H1 (cell line): Measurements from ENCODE around the gene WNK4. TPM values are rescaled to one million over a fixed set of nuclear protein-coding genes. Genes with fewer than 3 reads are reported as not detected.

Experiments used
- CTCF ChIA-PET: fragments of 300-600 bp; sonication (Branson Sonifier 250); formaldehyde crosslinking; loops from one replicate; lab custom pipeline; 2021; ENCODE audit not compliant: partially characterized antibody; lab: Charles Lee
- POLR2A ChIA-PET: fragments of 300-600 bp; sonication (Branson Sonifier 250); formaldehyde crosslinking; loops from one replicate; lab custom pipeline; 2021; ENCODE audit warnings: inconsistent platforms; ENCODE audit not compliant: partially characterized antibody; lab: Charles Lee
- DNase-seq, 2 experiments: peaks; one replicate each; pipeline versions ENCODE4 v3.0.0 to v3.0.0-alpha.2; 2010 to 2022; ENCODE audit warnings: low spot score in 2 of 2, low read depth in 1 of 2, mixed read lengths in 1 of 2
- FAIRE-seq: peaks from 2 replicates; lab custom pipeline; 2011; peaks lifted over from hg19 to GRCh38; lab: Jason Lieb, UNC
- H2AFZ ChIP-seq: 2 replicates; pipeline ENCODE4 v1.8.1; 2012; ENCODE audit warnings: low read length, inconsistent platforms
- H2AK5ac ChIP-seq: 2 replicates; pipeline ENCODE4 v1.6.1; 2013; ENCODE audit warnings: low read depth, low read length
- H2BK120ac ChIP-seq: replicated peaks from 2 replicates; pipeline ENCODE3; 2013; ENCODE audit warnings: low read depth, low read length, inconsistent platforms
- H2BK12ac ChIP-seq: 2 replicates; pipeline ENCODE4 v1.6.1; 2013; ENCODE audit warnings: low read depth, low read length
- H2BK15ac ChIP-seq: 2 replicates; pipeline ENCODE4 v1.6.1; 2013; ENCODE audit warnings: low read length
- H2BK20ac ChIP-seq: 2 replicates; pipeline ENCODE4 v1.6.1; 2013; ENCODE audit warnings: low read length
- H2BK5ac ChIP-seq: 2 replicates; pipeline ENCODE4 v1.6.1; 2013; ENCODE audit warnings: low read depth, low read length
- H3K14ac ChIP-seq: 2 replicates; pipeline ENCODE4 v1.6.1; 2013; ENCODE audit warnings: inconsistent platforms; ENCODE audit not compliant: insufficient read length
- H3K18ac ChIP-seq: 2 replicates; pipeline ENCODE4 v1.6.1; 2013; ENCODE audit warnings: low read length; ENCODE audit errors: extremely low read depth
- H3K23ac ChIP-seq: 2 replicates; pipeline ENCODE4 v1.6.1; 2013; ENCODE audit warnings: inconsistent platforms; ENCODE audit not compliant: insufficient read length
- H3K23me2 ChIP-seq: 2 replicates; pipeline ENCODE4 v1.6.1; 2013; ENCODE audit warnings: low read depth, low read length
- H3K27ac ChIP-seq: 2 replicates; pipeline ENCODE4 v1.6.1; 2011; ENCODE audit warnings: low read depth, low read length, inconsistent platforms
- H3K27me3 ChIP-seq, 4 experiments: replicated peaks in 1 of 4; 1 replicate in 1 of 4; 2 replicates in 3 of 4; pipeline versions ENCODE4 v1.6.1 to v1.8.1; 2011 to 2013; ENCODE audit warnings: low read length in 3 of 4, mild to moderate bottlenecking in 3 of 4, inconsistent platforms in 2 of 4, mixed read lengths in 2 of 4, moderate library complexity in 1 of 4; ENCODE audit not compliant: control insufficient read depth in 3 of 4, insufficient read depth in 3 of 4; ENCODE audit errors: extremely low read depth in 1 of 4
- H3K36me3 ChIP-seq, 4 experiments: 2 replicates each; pipeline versions ENCODE4 v1.6.1 to v1.8.1; 2011 to 2013; ENCODE audit warnings: mild to moderate bottlenecking in 4 of 4, low read length in 3 of 4, moderate library complexity in 2 of 4, control low read depth in 1 of 4, inconsistent platforms in 1 of 4; ENCODE audit not compliant: insufficient read depth in 4 of 4, control insufficient read depth in 2 of 4
- H3K4ac ChIP-seq: replicated peaks from 2 replicates; pipeline ENCODE3; 2013; ENCODE audit warnings: low read length, low read depth, mixed read lengths, inconsistent platforms; ENCODE audit not compliant: insufficient read length
- H3K4me1 ChIP-seq, 4 experiments: replicated peaks in 1 of 4; 1 replicate in 1 of 4; 2 replicates in 3 of 4; pipeline versions ENCODE4 v1.6.1 to v1.8.1; 2011 to 2013; ENCODE audit warnings: low read length in 3 of 4, inconsistent platforms in 2 of 4, mixed read lengths in 1 of 4; ENCODE audit not compliant: insufficient read depth in 4 of 4, control insufficient read depth in 3 of 4
- H3K4me2 ChIP-seq, 2 experiments: 2 replicates each; pipeline versions ENCODE4 v1.6.1 to v1.8.1; 2011 to 2013; ENCODE audit warnings: low read depth in 2 of 2, low read length in 2 of 2, control low read depth in 1 of 2, inconsistent platforms in 1 of 2, mild to moderate bottlenecking in 1 of 2; ENCODE audit not compliant: insufficient read depth in 1 of 2
- H3K4me3 ChIP-seq, 4 experiments: fragments of 200-600, 300-600 bp in 1 of 4; sonication (generic), shearing (Covaris generic), sonication (Bioruptor Twin) in 1 of 4; 2 replicates each; pipeline versions ENCODE4 v1.5.1 to v1.8.1; 2011 to 2016; ENCODE audit warnings: low read length in 4 of 4, low read depth in 3 of 4, control low read depth in 2 of 4, inconsistent platforms in 2 of 4, mild to moderate bottlenecking in 2 of 4, mixed read lengths in 1 of 4, moderate library complexity in 1 of 4; ENCODE audit not compliant: insufficient read depth in 2 of 4; ENCODE audit errors: extremely low read depth in 1 of 4
- H3K56ac ChIP-seq: replicated peaks from 2 replicates; pipeline ENCODE3; 2013; ENCODE audit warnings: low read depth, mild to moderate bottlenecking, mixed read lengths, low read length, inconsistent platforms; ENCODE audit not compliant: insufficient read length
- H3K79me1 ChIP-seq: 2 replicates; pipeline ENCODE4 v1.6.1; 2013; ENCODE audit warnings: low read depth, low read length, control low read depth
- H3K79me2 ChIP-seq, 2 experiments: 2 replicates each; pipeline versions ENCODE4 v1.6.1 to v1.8.1; 2012 to 2013; ENCODE audit warnings: low read length in 2 of 2, mild to moderate bottlenecking in 2 of 2, inconsistent platforms in 1 of 2; ENCODE audit not compliant: insufficient read depth in 2 of 2, control insufficient read depth in 1 of 2
- H3K9ac ChIP-seq, 4 experiments: replicated peaks in 1 of 4; 1 replicate in 1 of 4; 2 replicates in 3 of 4; pipeline versions ENCODE4 v1.6.1 to v1.8.1; 2011 to 2013; ENCODE audit warnings: low read depth in 3 of 4, low read length in 3 of 4, control low read depth in 2 of 4, mild to moderate bottlenecking in 2 of 4, moderate library complexity in 2 of 4, inconsistent platforms in 1 of 4; ENCODE audit errors: extremely low read depth in 1 of 4
- H3K9me3 ChIP-seq, 2 experiments: 2 replicates each; pipeline versions ENCODE4 v1.6.1 to v1.8.1; 2012 to 2013; ENCODE audit warnings: mild to moderate bottlenecking in 2 of 2, moderate library complexity in 2 of 2, control low read depth in 1 of 2, inconsistent platforms in 1 of 2, low read depth in 1 of 2, low read length in 1 of 2, mixed read lengths in 1 of 2; ENCODE audit not compliant: insufficient read depth in 2 of 2
- H4K20me1 ChIP-seq, 2 experiments: replicated peaks in 1 of 2; 2 replicates each; pipeline versions ENCODE3 to v1.8.1; 2011 to 2013; ENCODE audit warnings: inconsistent platforms in 2 of 2, low read length in 2 of 2, mild to moderate bottlenecking in 1 of 2; ENCODE audit not compliant: insufficient read depth in 2 of 2, control insufficient read depth in 1 of 2
- H4K5ac ChIP-seq: 2 replicates; pipeline ENCODE4 v1.6.1; 2013; ENCODE audit warnings: low read length, low read depth, mixed read lengths, inconsistent platforms; ENCODE audit not compliant: insufficient read length
- H4K8ac ChIP-seq: 2 replicates; pipeline ENCODE4 v1.8.0; 2013; ENCODE audit warnings: mild to moderate bottlenecking, moderate library complexity, low read length, inconsistent platforms; ENCODE audit not compliant: insufficient read depth; ENCODE audit errors: extremely low read depth
- H4K91ac ChIP-seq: replicated peaks from 2 replicates; pipeline ENCODE3; 2013; ENCODE audit warnings: low read length, mixed read lengths, inconsistent platforms; ENCODE audit not compliant: insufficient read length
- FOSL1 ChIP-seq: IDR thresholded peaks from 2 replicates; pipeline ENCODE4 v1.6.1; 2011; ENCODE audit warnings: mild to moderate bottlenecking, low read depth, low read length, moderate library complexity; ENCODE audit not compliant: insufficient read depth
- JUND ChIP-seq: IDR thresholded peaks from 2 replicates; pipeline ENCODE4 v1.6.1; 2011; ENCODE audit warnings: mild to moderate bottlenecking, improper control_type of control experiment, low read length
- KDM4A ChIP-seq: IDR thresholded peaks from one replicate; pipeline ENCODE4 v1.7.1; 2012; ENCODE audit warnings: low read depth, mild to moderate bottlenecking, moderate library complexity, low read length, inconsistent platforms; ENCODE audit not compliant: severe bottlenecking
- POLR2AphosphoS5 ChIP-seq: IDR thresholded peaks from 2 replicates; pipeline ENCODE4 v1.6.1; 2011; ENCODE audit warnings: low read depth, low read length
- SP1 ChIP-seq: IDR thresholded peaks from 2 replicates; pipeline ENCODE4 v1.6.1; 2011; ENCODE audit warnings: low read depth, low read length
- USF2 ChIP-seq: IDR thresholded peaks from 2 replicates; pipeline ENCODE4 v1.6.1; 2011; ENCODE audit warnings: low read length, improper control_type of control experiment
- WGBS, 2 experiments: shearing (Covaris generic) in 1 of 2; methylation state at CpG; one replicate each; pipeline versions ENCODE4 v1.1.6 to v1.1.7; 2013 to 2015; ENCODE audit warnings: low lambda C conversion rate in 2 of 2, mixed read lengths in 2 of 2, inconsistent platforms in 1 of 2, low coverage in 1 of 2, missing lambda C conversion rate in 1 of 2; ENCODE audit not compliant: insufficient replicate concordance in 2 of 2, insufficient coverage in 1 of 2, insufficient read length in 1 of 2; ENCODE audit errors: extremely low coverage in 1 of 2, missing lambda C conversion rate in 1 of 2; 5-methylcytosine and 5-hydroxymethylcytosine counted together
- long read RNA-seq, 2 experiments: library from RNA in 1 of 2; library from capped mRNA in 1 of 2; stranded (forward); transcript quantifications; one replicate each; pipeline ENCODE4 v2.0.0, GENCODE V29; 2021; ENCODE audit warnings: inconsistent platforms in 1 of 2
- polyA minus RNA-seq, 3 experiments: library from RNA; depleted of rRNA, polyadenylated mRNA; stranded (reverse); fragments of >200 nt; gene quantifications; 1 replicate in 2 of 3; 2 replicates in 1 of 3; pipeline ENCODE4 v1.2.3, GENCODE V29; 2011
- polyA plus RNA-seq, 7 experiments: library from polyadenylated mRNA; depleted of rRNA in 3 of 7; stranded (reverse) in 5 of 7; unstranded in 2 of 7; fragments of >200 nt in 5 of 7; fragments of 200-250 nt in 2 of 7; gene quantifications; 1 replicate in 5 of 7; 2 replicates in 1 of 7; 4 replicates in 1 of 7; pipeline versions ENCODE4 v1.2.1 to v1.2.3, GENCODE V29; 2011 to 2013; ENCODE audit warnings: missing spikeins in 2 of 7, mixed read lengths in 2 of 7
- total RNA-seq: library from RNA; stranded (reverse); fragmentation: NEBNext Ultra II Directional; extraction: Animal tissue kit (Norgen Biotek cat#: 25700); gene quantifications from 2 replicates; pipeline ENCODE4 v1.2.1, GENCODE V29; 2021

The WNK4 gene
- 1.2 and 1.7 TPM in 2 replicates for total RNA-seq
- polyA plus RNA-seq (2011; rRNA removed): 0.21 and 0.86 TPM in 2 replicates
- polyA plus RNA-seq (2011; cell fraction: cytosol; rRNA removed): 0.34 TPM
- polyA plus RNA-seq (2011; cell fraction: nucleus; rRNA removed): 1.7 TPM
- polyA plus RNA-seq (2012, experiment 1 of 2): 0.50 to 1.3 TPM (median 0.91 TPM) in 4 replicates
- polyA plus RNA-seq (2012, experiment 2 of 2): 0.34 TPM
- 0.75 TPM for polyA plus RNA-seq (2013, experiment 1 of 2)
- polyA plus RNA-seq (2013, experiment 2 of 2): 0.64 TPM
- 0.32 and 0.56 TPM in 2 replicates for polyA minus RNA-seq (2011; rRNA and poly(A)+ RNA removed)
- polyA minus RNA-seq (2011; cell fraction: cytosol; rRNA and poly(A)+ RNA removed): 0.37 TPM
- polyA minus RNA-seq (2011; cell fraction: nucleus; rRNA and poly(A)+ RNA removed): 0.80 TPM
- long read RNA-seq, experiment 1, partial matches to known transcripts: 1 of 1 reads
- long read RNA-seq, experiment 1, other reads (novel, unspliced or antisense): 0 of 1 reads
- long read RNA-seq, experiment 2: 0 reads

GRCh38 chr17:42779936-42780850 is at the start of gene WNK4:
Gene WNK4, plus strand, starts transcription at chr17:42780610. Its CDS starts 89 bp downstream, at chr17:42780699.
- Histone ChIP-seq H4K20me1 (no peaks in the 10 kb centered on the region), H2BK120ac (no peak within 1 kb of the TSS), H2AFZ (no peak within 1 kb of the TSS), H3K4me1 (peaks cover 0 to 14% (median 8%) of the 10 kb centered on the region in 4 experiments; a peak in 6 of 7 replicates), H4K8ac (peak within 1 kb of the TSS; percentile 80), H3K4me3 (peak within 1 kb of the TSS; percentile 38 to 76 (median 54)), H3K18ac (no peak within 1 kb of the TSS; the same call in none of the 2 replicates), H2BK20ac (no peak within 1 kb of the TSS), H3K23me2 (peaks cover 11% of the 10 kb centered on the region), H3K79me1 (no peaks in the 10 kb centered on the region), H4K91ac (no peak within 1 kb of the TSS), H3K27me3 (peaks cover 6 to 23% (median 19%) of the 10 kb centered on the region in 4 experiments), H2BK5ac (peak within 1 kb of the TSS; percentile 30; the same call in 1 of the 2 replicates), H3K14ac (no peak within 1 kb of the TSS), H4K5ac (no peak within 1 kb of the TSS), H3K79me2 (no peaks in the 10 kb centered on the region), H3K9me3 (no peaks in the 10 kb centered on the region), H3K4ac (no peak within 1 kb of the TSS), H3K9ac (peak within 1 kb of the TSS in 3 of 4 experiments; percentile 34 to 57 (median 43); a peak in 5 of 7 replicates), H3K27ac (no peak within 1 kb of the TSS), H3K36me3 (peaks cover 7 to 23% (median 14%) of the 10 kb centered on the region in 4 experiments; a peak in 6 of 8 replicates), H3K23ac (no peak within 1 kb of the TSS), H2BK15ac (no peak within 1 kb of the TSS; the same call in 1 of the 2 replicates), H2AK5ac (no peak within 1 kb of the TSS), H3K56ac (no peak within 1 kb of the TSS), H2BK12ac (no peak within 1 kb of the TSS; the same call in 1 of the 2 replicates), H3K4me2 (peak within 1 kb of the TSS; percentile 92 to 99)
- ChIA-PET POLR2A (interaction anchor here (0.7 to 3.8 kb wide), 13 partner anchors 9 to 202 kb away, joined by 3 to 17 read pairs (median 4); partner anchors contain the start of genes CNTD1, COA3, PSMC3IP and RAMP2), CTCF (interaction anchor here (0.6 to 2.1 kb wide), 4 partner anchors 17 to 218 kb away, joined by 3 to 5 read pairs (median 3); partner anchors contain the start of genes CNTD1, COA3 and RPL27)
- DNase-seq (peak in 1 of 2 experiments; percentile 73), FAIRE-seq (no peak)
- whole genome bisulfite sequencing, 2 experiments: 5% methylated on average over 30 of the region's 65 CpGs; no CpG with 5 or more reads in 1 of the 2 experiments
- no peak for TF ChIP-seq USF2
- TF ChIP-seq SP1: no peak
- TF ChIP-seq JUND: no peak
- TF ChIP-seq KDM4A: peak; percentile 67
- 0 out of 2 replicates have a peak, but pooled peaks have one; percentile 34 for TF ChIP-seq POLR2AphosphoS5
- TF ChIP-seq FOSL1: no peak
